Fibroblast of villous mesenchyme (primary cell): ENCODE measurements around the gene PRR33. TPM values are rescaled to one million over a fixed set of nuclear protein-coding genes. Genes with fewer than 3 reads are reported as not detected.

Source experiments
- DNase-seq: peaks from one replicate; pipeline ENCODE4 v3.0.0-alpha.2; 2010; ENCODE audit warnings: low read depth
- H3K4me3 ChIP-seq: 2 replicates; pipeline ENCODE4 v1.5.1; 2011; ENCODE audit warnings: low read depth, mild to moderate bottlenecking, low read length
- total RNA-seq: library from RNA; depleted of rRNA; stranded (reverse); fragments of >200 nt; gene quantifications from 2 replicates; pipeline ENCODE4 v1.2.3, GENCODE V29; 2012
- TF ChIP-seq, protein P1 (sequence below): IDR thresholded peaks from 2 replicates; pipeline ENCODE4 v1.5.1; 2012; ENCODE audit warnings: low read depth, mild to moderate bottlenecking, low read length; ENCODE audit not compliant: insufficient read depth

The PRR33 gene
- total RNA-seq, 1 donor = not detected

- TF ChIP-seq, protein P1, sequence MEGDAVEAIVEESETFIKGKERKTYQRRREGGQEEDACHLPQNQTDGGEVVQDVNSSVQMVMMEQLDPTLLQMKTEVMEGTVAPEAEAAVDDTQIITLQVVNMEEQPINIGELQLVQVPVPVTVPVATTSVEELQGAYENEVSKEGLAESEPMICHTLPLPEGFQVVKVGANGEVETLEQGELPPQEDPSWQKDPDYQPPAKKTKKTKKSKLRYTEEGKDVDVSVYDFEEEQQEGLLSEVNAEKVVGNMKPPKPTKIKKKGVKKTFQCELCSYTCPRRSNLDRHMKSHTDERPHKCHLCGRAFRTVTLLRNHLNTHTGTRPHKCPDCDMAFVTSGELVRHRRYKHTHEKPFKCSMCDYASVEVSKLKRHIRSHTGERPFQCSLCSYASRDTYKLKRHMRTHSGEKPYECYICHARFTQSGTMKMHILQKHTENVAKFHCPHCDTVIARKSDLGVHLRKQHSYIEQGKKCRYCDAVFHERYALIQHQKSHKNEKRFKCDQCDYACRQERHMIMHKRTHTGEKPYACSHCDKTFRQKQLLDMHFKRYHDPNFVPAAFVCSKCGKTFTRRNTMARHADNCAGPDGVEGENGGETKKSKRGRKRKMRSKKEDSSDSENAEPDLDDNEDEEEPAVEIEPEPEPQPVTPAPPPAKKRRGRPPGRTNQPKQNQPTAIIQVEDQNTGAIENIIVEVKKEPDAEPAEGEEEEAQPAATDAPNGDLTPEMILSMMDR = no peak
- DNase-seq = no peak
These were observed 24.3 kb downstream of the PRR33 start for GRCh38 chr11:1867381-1867780.

GRCh38 chr11:1866776-1867175 is 24.9 kb downstream of the PRR33 start:
- DNase-seq = no peak
- TF ChIP-seq, protein P1 = no peak
- no peak overlapping the region for H3K4me3 ChIP-seq

More at GRCh38 chr11:1867381-1867780, 24.3 kb downstream of the PRR33 start:
- H3K4me3 ChIP-seq = no peak overlapping the region

GRCh38 chr11:1866226-1866625 is 25.5 kb downstream of the PRR33 start:
- TF ChIP-seq, protein P1 = no peak
- H3K4me3 ChIP-seq = no peak overlapping the region
- DNase-seq = no peak

GRCh38 chr11:1864831-1865665 is 26.6 kb downstream of the PRR33 start:
- H3K4me3 ChIP-seq = peak overlapping the region; percentile 46
- TF ChIP-seq, protein P1 = no peak
- DNase-seq = no peak

DNA sequence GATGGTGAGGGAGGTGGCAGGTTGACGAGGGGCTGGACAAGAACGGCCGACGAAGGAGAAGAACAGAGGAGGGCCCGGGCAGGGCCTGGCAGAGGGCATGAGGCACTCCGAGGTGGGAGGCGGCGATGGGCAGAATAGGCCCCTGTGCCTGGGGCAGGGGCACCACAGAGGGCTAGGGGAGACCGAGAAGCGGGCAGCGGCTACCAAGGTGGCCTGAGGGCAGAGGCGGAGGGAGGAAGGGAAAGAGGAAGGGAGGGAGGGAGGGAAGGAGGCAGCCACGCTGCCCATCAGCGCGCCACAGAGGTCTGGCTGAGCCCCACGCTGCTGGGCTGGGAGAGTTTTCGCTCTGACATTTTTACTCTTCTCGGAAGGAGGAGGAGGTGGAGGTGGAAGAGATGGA is 27.5 kb downstream of the PRR33 start:
- TF ChIP-seq, protein P1 = no peak
- H3K4me3 ChIP-seq = peak overlapping the region; percentile 46
- no peak for DNase-seq

DNA sequence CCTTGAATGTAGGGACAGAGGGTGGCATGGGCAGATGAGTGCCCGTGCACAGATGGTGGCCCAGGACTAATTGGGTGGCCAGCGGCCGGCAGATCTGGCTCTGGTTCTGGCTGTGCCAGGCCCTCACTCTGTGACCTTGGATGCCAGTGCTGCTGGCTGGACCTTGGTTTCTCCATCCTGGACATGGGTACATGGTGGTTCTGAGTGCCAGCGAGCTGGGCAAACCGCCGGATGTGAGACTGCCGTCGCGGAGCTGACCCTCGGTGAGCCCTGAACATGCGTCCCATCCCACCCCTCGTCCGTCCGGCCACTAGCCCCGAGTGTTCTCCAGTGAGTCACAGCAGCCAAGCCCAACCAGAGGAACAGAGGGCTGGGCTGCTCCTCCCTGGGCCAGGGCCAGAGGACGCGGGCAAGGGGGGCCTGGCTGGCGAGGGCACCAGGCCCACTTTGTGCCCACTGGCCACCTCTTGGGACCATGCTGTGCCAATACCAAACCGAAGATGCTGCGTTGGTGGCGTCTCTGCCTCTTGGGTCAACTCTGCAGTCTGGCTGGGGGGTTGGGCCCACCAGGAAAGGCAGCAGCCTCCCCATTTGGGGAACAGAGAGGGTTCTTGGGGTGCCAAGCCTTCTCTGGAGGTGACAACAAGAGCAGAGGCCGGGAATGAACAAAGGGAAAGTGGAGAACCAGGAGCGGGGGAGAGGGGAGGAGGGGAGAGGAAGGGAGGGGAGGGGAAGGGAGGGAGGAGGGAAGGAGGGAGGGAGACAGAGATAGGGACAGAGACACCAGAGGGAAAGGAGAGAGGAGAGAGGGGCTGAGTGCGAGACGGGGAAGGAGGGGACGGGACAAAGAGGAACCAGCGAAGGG is 28.1 kb downstream of the PRR33 start:
- H3K4me3 ChIP-seq = peak overlapping the region; percentile 46
- TF ChIP-seq, protein P1 = no peak

More for the DNA sequence above, 28.1 kb downstream of the PRR33 start:
- DNase-seq = peak; percentile 94
